Lung (tissue), 12 donors: ENCODE data around the gene WSCD2. TPM values are rescaled to one million over a fixed set of nuclear protein-coding genes. Genes with fewer than 3 reads are reported as not detected.
A peak's percentile ranks its signal among the peaks of the same experiment; 100 is the strongest.

Source experiments
- ATAC-seq: fragments of 200-7000 bp; cut with Tn5 transposase; one replicate; pipeline ENCODE4 v1.9.1; 2020; ENCODE audit warnings: moderate number of reproducible peaks; ENCODE audit not compliant: insufficient read depth, low FRiP score
- DNase-seq, 3 donors: peaks; one replicate each; pipeline ENCODE4 v3.0.0-alpha.2; 2013 to 2017
- H3K27ac ChIP-seq, 2 donors: one replicate each; pipeline ENCODE4 v1.5.1; 2013; ENCODE audit warnings: mild to moderate bottlenecking in 2 of 2, moderate library complexity in 2 of 2, control low read depth in 1 of 2, inconsistent platforms in 1 of 2, low read depth in 1 of 2, low read length in 1 of 2
- H3K27me3 ChIP-seq, 3 donors: one replicate each; pipeline ENCODE4 v1.5.1; 2013; ENCODE audit warnings: low read length in 2 of 3; ENCODE audit not compliant: control insufficient read depth in 3 of 3, insufficient read depth in 3 of 3
- H3K36me3 ChIP-seq, 4 donors: one replicate each; pipeline ENCODE4 v1.5.1; 2013; ENCODE audit warnings: low read length in 4 of 4, mild to moderate bottlenecking in 1 of 4, moderate library complexity in 1 of 4; ENCODE audit not compliant: control insufficient read depth in 4 of 4, insufficient read depth in 4 of 4
- H3K4me1 ChIP-seq, 5 donors: one replicate each; pipeline ENCODE4 v1.5.1; 2013; ENCODE audit warnings: low read length in 5 of 5, mild to moderate bottlenecking in 2 of 5, moderate library complexity in 1 of 5; ENCODE audit not compliant: control insufficient read depth in 5 of 5, insufficient read depth in 5 of 5
- H3K4me3 ChIP-seq: one replicate; pipeline ENCODE4 v1.5.1; 2013; ENCODE audit warnings: mild to moderate bottlenecking, control low read depth, moderate library complexity
- H3K9ac ChIP-seq, 2 donors: one replicate each; pipeline ENCODE4 v1.5.1; 2013; ENCODE audit warnings: low read length in 2 of 2, control low read depth in 1 of 2; ENCODE audit not compliant: insufficient read depth in 1 of 2
- H3K9me3 ChIP-seq, 4 donors: one replicate each; pipeline ENCODE4 v1.5.1; 2013; ENCODE audit warnings: low read length in 3 of 4, mild to moderate bottlenecking in 1 of 4, moderate library complexity in 1 of 4; ENCODE audit not compliant: control insufficient read depth in 4 of 4, insufficient read depth in 3 of 4
- WGBS, 2 donors: extraction: QIAGEN DNeasy Blood & Tissue Kit; methylation state at CpG; one replicate each; pipeline ENCODE4 v1.1.7; 2013; 5-methylcytosine and 5-hydroxymethylcytosine counted together
- polyA plus RNA-seq, 2 donors: library from polyadenylated mRNA; stranded (reverse); fragments of 200-250 nt; gene quantifications; one replicate each; pipeline ENCODE4 v1.2.1, GENCODE V29; 2013
- total RNA-seq, 2 donors: library from RNA; depleted of rRNA in 1 of 2; stranded (reverse); fragments of >200 nt in 1 of 2; gene quantifications; one replicate each; pipeline ENCODE4 v1.2.1, GENCODE V29; 2014 to 2021
- TF ChIP-seq, protein P1 (sequence below): IDR thresholded peaks from 2 replicates; pipeline ENCODE4 v1.5.1; 2012; ENCODE audit warnings: mild to moderate bottlenecking; ENCODE audit errors: control extremely low read depth, extremely low read depth
- donor health status: control.
- donor health status: control.
- donor health status: Bipolar disorder and iron deficiency.
- donor health status: healthy.
- donor health status: DM: yes; HTN: yes; CAD: no.

The WSCD2 gene
- total and polyA plus RNA-seq, 4 donors, result 0.02 to 1.8 (median 0.40) TPM

GRCh38 chr12:108289350-108290161 is 160.5 kb downstream of the WSCD2 start:
- Histone ChIP-seq H3K36me3 (peaks cover 0 to 15% (median 10%) of the 10 kb centered on the region in 4 donors), H3K27ac (peak overlapping the region in 1 of 2 donors; percentile 50), H3K4me1 (peaks cover 0 to 31% (median 2%) of the 10 kb centered on the region in 5 donors), H3K27me3 (no peaks in the 10 kb centered on the region), H3K9ac (no peak overlapping the region), H3K4me3 (no peak overlapping the region), H3K9me3 (no peaks in the 10 kb centered on the region)
- TF ChIP-seq, protein P1, sequence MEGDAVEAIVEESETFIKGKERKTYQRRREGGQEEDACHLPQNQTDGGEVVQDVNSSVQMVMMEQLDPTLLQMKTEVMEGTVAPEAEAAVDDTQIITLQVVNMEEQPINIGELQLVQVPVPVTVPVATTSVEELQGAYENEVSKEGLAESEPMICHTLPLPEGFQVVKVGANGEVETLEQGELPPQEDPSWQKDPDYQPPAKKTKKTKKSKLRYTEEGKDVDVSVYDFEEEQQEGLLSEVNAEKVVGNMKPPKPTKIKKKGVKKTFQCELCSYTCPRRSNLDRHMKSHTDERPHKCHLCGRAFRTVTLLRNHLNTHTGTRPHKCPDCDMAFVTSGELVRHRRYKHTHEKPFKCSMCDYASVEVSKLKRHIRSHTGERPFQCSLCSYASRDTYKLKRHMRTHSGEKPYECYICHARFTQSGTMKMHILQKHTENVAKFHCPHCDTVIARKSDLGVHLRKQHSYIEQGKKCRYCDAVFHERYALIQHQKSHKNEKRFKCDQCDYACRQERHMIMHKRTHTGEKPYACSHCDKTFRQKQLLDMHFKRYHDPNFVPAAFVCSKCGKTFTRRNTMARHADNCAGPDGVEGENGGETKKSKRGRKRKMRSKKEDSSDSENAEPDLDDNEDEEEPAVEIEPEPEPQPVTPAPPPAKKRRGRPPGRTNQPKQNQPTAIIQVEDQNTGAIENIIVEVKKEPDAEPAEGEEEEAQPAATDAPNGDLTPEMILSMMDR, result no peak
- DNase-seq (peak; percentile 97 to 100 (median 100)), ATAC-seq (peak; percentile 28)
- WGBS, 2 donors, result 58 to 65% methylated on average over 11 of the region's 11 CpGs

DNA sequence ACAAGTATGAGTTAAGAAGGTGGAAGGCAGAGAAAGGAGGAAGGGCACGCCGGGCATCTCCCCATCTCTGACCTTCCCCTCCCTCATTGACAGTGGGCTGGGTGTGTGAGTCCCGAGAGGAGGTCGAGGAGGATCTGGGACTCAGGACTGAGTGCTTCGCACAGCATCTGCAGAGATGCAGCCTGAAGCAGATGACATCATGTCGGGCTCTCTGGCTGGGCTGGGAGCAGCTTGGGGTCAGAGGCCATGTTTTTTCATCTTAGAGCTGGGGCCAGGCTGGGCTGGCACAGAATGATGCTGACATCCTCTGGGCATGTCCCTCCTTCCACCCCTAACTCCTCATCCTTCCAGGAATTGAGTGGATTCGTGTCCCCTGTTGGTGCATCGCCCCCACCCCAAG is 166.6 kb downstream of the WSCD2 start:
- Histone ChIP-seq H3K27me3 (no peaks in the 10 kb centered on the region), H3K27ac (no peak overlapping the region), H3K9ac (no peak overlapping the region), H3K4me3 (no peak overlapping the region), H3K9me3 (no peaks in the 10 kb centered on the region), H3K4me1 (peaks cover 0 to 18% (median 9%) of the 10 kb centered on the region in 5 donors), H3K36me3 (peaks cover 0 to 15% (median 9%) of the 10 kb centered on the region in 4 donors)
- 60 to 71% methylated on average over 8 of the region's 8 CpGs for WGBS, 2 donors
- TF ChIP-seq, protein P1, result no peak
- peak in 2 of 3 donors; percentile 52 to 58 for DNase-seq
- ATAC-seq, result no peak

GRCh38 chr12:108296945-108297344 is 167.9 kb downstream of the WSCD2 start:
- Histone ChIP-seq H3K9ac (no peak overlapping the region), H3K27ac (no peak overlapping the region), H3K9me3 (no peaks in the 10 kb centered on the region), H3K4me3 (no peak overlapping the region), H3K27me3 (no peaks in the 10 kb centered on the region), H3K36me3 (peaks cover 0 to 8% (median 4%) of the 10 kb centered on the region in 4 donors), H3K4me1 (peaks cover 0 to 13% (median 6%) of the 10 kb centered on the region in 5 donors)
- no peak for DNase-seq
- 25 to 35% methylated on average over 3 of the region's 3 CpGs for WGBS, 2 donors
- TF ChIP-seq, protein P1, result no peak
- ATAC-seq, result no peak
